KG1 (cell line): Measurements from ENCODE around the gene CPEB3.
"Not testable (repeated sequence)": the region's sequence is repeated elsewhere in the genome, so short reads cannot be mapped to it uniquely, and the experiment has no call there.

Source experiments
- DNase-seq: peaks from one replicate; lab custom pipeline; 2025; lab: John Stamatoyannopoulos, UW

The CPEB3 gene

DNA sequence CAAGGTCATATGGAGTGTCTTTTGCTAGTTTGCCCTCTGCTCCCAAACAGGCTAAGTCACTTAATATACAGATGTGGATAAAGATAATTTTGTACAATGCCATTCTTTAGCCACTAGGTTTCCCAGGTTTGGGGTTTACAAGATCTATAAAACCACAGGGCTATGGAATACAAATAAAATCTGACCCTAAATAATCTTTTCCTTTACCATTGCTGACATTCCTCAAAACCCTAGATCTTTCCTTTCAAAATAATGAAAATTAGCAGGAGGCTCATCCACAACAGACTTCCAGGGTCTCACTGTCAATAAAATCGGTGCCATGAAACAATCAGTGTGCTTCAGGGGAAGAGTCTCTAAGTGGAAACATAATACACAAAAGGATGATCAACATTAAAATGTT is 148.4 kb downstream of the CPEB3 start:
- no peak for DNase-seq

DNA sequence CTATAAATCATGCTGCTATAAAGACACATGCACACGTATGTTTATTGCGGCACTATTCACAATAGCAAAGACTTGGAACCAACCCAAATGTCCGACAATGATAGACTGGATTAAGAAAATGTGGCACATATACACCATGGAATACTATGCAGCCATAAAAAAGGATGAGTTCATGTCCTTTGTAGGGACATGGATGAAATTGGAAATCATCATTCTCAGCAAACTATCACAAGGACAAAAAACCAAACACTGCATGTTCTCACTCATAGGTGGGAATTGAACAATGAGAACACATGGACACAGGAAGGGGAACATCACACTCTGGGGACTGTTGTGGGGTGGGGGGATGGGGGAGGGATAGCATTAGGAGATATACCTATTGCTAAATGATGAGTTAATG is 149.7 kb downstream of the CPEB3 start:
- DNase-seq: not testable (repeated sequence)

DNA sequence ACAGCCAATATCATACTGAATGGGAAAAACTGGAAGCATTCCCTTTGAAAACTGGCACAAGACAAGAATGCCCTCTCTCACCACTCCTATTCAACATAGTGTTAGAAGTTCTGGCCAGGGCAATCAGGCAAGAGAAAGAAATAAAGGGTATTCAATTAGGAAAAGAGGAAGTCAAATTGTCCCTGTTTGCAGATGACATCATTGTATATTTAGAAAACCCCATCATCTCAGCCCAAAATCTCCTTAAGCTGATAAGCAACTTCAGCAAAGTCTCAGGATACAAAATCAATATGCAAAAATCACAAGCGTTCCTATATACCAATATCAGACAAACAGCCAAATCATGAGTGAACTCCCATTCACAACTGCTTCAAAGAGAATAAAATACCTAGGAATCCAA is 156.8 kb downstream of the CPEB3 start:
- DNase-seq: not testable (repeated sequence)

DNA sequence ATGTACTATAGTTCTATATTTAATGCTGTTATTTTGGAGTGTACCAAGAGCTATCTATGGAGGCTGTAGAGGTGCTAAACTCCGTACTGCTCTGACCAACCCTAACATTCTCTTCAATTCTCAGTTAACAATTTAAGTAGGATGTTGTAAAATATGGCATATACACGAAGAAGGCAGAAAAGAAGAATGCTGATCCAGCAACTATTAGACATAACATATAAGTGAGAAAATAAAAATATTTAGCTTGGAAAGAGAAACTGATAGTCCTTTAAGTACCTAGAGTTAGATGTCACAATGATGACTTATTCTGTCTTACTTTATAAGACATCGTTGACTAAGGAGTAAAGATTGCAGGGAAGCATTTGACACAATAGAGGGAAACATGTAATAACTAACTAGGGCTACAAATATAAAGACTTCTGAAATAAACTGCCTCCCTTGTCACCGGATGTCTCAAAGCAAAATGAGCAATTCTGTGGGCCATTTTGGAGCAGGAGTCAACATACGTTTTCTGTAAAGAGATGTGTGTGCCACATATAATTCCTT is 159.5 kb downstream of the CPEB3 start:
- no peak for DNase-seq

DNA sequence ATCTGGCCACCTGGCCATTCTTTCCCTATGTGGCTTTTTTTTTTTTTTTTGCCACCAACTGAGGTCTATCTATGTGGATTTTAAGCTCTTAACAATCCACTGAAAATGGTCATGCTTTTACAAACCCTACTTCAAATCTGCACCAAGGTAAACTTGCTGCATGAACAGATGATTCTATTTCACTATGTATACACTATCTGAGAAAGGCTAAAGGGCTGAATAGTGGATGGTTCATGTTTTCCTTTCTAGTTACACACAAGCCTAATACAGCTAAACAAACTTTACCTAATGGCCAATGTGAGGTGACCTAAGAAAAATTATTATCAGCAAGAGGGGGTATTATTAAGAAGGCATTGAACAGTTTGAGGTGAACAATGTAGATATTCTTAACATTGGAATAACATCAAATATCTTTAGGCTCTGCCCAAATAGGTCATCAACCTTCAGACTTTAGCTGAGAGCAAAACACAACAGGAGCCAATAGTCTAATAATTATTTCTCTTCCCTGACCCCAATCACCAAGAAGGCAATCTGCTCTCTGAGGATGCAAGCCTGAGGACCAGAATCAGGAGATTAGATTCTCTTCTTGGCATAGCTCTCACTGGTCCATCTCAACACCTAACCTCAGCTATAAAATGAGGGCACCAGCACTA is 160.1 kb downstream of the CPEB3 start:
- no peak for DNase-seq

- DNase-seq: no peak
Observed at GRCh38 chr10:92126100-92126650, 164.7 kb downstream of the CPEB3 start.

- no peak for DNase-seq
Observed at GRCh38 chr10:92125144-92125543, 165.7 kb downstream of the CPEB3 start.

DNA sequence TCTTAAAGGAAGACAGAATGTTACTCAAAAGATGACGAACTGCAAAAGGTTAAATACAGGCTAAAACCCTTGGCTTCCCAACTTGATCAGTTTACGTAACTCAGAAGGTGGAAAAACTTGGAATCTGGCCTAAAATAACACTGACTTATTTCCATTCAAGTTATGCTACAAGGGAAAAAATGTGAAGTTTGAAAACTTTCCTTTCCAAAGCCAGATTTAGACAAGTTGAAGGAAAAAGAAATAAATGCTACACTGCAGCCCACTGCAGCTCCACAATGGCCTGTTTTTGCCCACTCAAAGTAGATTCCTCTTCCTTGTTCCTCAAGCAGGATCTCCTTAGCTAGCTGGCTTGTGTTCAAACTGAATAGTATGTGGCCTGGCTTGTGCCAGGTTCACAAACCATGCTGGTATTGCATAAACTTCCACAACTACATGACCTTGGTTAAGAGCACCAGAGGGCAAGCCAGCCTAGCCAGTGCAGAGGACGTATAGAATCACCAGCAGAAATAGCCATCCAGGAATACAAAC is 166.2 kb downstream of the CPEB3 start:
- no peak for DNase-seq

GRCh38 chr10:92124020-92124419 is 166.9 kb downstream of the CPEB3 start:
- no peak for DNase-seq

DNA sequence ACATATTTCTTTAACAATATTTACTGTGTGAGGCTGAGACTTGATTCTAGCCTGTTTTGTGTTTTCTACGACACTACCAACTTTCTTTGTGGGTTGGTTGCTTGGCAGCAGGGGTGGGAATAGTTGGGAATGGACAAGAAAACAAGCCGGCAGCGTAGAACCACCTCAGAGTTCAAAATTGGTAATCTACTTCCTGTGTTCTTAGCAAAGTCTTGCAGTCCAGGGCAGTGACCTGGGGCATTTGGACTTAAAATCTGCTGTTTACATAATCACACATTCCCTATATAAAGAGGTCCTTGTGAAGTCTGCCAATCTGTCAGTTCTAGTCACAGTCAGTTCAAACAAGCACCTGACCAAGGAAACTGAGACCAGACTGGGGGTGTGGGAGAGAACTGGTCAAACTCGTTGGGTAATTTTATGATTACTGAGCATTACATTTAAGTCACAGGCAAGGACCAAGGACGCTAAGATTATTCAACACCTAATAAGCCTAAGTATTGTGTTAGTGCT is 167.9 kb downstream of the CPEB3 start:
- no peak for DNase-seq

DNA sequence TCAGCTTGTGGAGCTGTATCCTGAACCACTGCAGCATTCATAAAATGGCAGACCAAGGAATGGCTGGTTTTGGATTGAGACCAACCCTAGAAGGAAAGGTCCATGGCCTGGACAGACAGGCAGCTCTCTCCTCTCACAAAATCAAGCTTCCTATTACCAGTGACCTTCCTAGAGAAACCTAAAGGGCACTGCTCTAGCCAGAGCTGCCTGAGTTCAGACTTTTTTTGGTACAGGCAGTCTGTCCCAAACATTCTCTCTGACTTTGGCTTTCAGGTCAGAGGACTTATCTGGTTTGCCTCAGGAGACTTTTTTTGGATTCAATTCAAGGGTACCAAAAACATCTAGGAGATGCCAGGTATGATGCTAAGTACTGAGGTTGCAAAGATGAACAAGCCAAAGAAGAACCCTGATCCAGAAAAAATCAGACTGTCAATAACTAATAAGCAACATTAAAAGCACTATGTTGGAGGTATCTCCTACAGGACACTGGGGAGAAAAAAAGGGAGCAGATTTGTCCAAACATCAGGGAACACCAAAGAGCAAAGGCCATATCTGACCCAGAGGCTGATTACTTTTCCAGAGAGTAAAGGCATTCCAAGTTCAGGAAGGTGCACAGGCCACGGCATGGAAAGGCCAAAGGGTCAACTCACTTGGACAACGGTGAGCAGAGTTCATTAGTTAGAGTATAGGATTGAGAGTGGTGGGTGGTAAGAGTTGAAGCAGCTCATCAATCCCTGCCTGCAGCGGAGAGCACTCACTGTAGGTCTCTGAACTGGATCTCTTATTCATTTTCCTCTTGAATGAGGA is 169.0 kb downstream of the CPEB3 start:
- DNase-seq: no peak

DNA sequence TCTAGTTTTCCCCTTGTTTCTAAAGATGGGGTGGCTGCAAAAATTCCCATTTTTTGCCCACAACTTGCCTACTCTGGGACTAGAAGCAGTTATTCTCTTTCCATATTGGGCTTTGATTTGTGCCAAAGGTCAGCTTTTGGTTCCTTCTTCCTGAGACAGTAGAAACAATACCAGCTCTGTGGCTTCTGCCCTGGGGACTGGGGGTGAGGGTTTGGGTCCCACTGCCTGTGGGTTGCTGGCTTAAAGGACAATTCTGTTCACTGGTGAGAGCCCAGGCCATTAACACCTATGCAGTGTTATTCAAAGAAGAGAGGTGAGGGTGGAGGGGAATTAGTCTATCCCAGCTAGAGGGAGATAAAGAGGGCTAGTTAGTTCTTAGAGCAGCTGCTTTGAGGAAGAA is 171.5 kb downstream of the CPEB3 start:
- no peak for DNase-seq

DNA sequence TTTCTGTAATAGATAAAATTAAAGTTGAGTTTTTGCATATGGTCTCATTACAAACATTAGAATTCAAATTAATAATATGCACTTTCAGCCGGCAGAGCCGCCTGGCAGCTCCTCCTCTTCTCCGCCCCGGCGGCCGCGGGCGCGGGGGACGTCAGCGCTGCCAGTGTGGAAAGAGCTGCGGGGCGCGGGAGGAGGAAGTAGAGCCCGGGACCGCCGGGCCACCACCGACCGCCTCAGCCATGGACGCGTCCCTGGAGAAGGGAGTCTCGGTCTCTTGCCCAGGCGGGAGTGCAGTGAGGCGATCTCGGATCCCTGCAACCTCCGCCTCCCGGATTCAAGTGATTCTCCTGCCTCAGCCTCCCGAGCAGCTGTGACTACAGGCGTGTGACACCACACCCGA is 176.0 kb downstream of the CPEB3 start:
- DNase-seq: not testable (repeated sequence)

DNA sequence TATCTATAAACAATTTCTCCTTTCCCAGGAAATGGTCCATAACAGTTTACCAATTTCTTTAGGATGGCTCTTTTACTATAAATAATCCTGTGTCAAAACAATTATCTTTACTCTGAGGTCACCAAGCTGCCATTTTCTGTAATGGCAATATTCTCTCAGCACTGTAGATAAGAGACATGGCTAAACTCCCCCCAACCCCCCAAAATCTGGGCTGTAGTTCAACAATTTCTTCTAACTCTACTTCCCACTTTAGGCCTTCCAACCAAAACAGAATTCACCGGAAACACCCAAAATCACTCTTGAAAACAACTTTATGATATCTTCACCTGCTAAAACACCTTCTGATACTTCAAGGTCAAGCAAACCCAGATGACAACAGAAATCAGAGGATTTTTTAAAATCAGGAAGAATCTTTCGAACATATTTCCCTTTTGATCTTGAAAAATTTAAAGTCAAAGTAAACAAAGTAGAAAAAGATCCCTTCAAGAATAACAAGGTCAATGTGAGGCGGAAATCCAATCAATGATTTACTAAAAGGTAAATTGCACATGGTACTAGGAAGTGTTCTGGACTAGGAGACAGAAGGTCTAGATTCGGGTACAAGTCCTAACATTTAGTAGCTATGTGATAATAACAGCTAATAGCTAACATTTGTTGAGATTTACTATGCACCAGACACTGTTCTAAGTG is 176.8 kb downstream of the CPEB3 start:
- no peak for DNase-seq

DNA sequence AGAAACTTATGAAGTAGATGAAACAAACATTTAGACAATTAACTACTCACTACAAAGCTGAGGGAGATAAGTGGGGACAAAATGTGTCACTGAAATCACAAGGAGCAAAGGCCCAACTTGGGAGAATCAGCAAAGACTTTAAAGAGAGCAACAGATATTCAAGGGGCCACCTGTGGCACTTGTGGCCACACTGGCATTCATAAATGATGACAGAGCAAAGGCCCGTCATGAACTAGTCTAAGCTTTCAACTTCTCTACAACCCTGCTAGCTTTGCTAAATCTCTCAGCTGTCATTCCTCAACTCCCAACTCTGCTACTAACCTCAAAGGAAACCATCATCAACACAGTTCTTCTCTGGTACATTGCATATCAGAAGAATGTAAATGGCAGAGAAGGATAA is 178.4 kb downstream of the CPEB3 start:
- DNase-seq: no peak

GRCh38 chr10:92111336-92111939 is 179.4 kb downstream of the CPEB3 start:
- no peak for DNase-seq

DNA sequence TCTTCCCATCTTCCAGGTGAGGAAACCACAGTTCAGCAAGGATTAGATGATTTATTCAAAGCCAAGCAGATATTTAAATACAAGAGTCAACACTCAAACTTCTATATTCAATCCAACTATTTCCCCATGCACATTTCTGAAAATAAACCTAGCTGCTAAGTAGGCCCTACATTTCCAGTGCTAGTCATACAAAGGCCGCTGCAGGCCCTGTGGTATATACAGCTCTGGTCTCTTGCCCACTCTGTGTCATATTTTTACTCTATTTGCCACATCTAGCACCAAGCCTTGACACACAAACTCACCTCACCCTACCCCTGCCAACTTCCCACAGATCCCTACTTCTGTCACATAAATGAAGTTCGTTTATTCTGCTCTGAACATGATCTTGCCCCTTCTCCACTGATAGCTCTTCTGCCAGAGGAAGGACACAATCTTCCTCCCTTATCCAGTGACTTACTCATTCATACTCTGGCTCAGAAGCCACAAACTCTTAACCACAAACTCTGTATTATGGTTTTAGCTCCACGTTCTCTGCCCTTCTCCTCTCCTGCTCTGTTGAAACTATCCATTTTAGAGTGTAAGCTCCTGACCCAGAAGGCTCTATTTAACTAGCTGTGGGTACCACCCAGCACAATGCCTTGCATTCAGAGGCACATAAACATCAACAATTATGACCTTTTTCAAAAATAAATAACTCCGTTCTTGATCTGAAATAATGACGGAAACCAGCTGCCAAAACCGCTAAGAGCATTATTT is 180.7 kb downstream of the CPEB3 start:
- no peak for DNase-seq

DNA sequence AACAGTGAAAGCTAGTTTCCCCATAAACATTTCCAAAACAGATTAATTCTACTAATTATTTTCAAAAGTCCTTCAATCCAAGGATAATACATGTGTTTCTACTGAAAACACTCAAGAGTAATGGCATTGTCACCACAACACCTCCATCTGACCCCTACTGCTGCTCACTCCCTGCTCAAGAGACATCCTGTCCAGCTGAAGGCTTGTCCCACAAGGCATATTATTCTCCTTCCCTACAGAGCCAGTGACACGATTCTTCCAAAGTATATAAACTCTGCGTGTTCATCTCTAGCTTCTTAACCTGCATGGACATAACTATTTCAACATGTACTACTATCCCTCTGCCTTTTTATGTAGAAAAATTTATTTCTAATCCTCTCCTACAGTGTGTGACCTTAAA is 182.1 kb downstream of the CPEB3 start:
- DNase-seq: no peak

GRCh38 chr10:92108120-92108519 is 182.8 kb downstream of the CPEB3 start:
- DNase-seq: no peak

DNA sequence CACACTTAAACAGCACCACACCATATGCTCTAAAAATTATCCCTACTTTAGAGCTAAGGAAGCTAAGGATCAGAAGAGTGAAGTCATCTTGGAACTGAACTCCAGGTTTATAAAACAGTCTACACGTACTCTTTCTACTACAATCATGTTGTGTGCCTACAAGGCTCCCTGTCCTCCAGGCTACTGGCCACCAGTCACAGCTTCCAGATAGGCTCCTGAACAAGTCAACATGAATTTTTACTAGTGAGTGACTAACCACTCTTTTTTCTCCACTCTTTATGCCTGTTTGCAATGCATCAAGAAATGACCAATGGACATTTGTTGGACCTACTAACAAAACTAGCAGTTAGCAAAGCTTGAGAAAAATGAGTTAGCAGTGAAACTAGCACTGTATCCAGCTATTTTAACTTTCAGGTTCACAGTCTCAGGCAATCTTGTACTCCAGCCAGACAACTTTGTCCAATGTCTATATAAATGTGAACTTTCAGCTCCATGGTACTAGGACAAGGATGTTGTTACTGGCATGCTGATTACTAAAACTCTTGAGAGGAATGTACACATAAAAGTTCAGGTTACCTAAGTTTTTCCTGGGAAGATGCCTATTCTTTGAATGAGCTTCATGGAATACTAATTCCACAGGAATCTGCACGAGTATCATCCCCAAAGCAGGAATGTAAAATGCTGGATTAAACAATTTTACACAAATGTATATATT is 187.3 kb downstream of the CPEB3 start:
- DNase-seq: no peak
